Peyer's patch (tissue), 4 donors: ENCODE data around the gene PIGP.

Source experiments
- CTCF ChIP-seq, 6 experiments: fragments of 450-650 bp in 4 of 6; fragments of 200-600 bp in 2 of 6; sonication (generic) in 1 of 6; IDR thresholded peaks; one replicate each; pipeline ENCODE4 v1.5.1; 2017 to 2019; ENCODE audit warnings: antibody characterized with exemption in 6 of 6, mild to moderate bottlenecking in 3 of 6, moderate library complexity in 1 of 6
- POLR2A ChIP-seq, 2 donors: fragments of 450-650 bp; IDR thresholded peaks; one replicate each; pipeline ENCODE4 v1.5.1; 2017; ENCODE audit warnings: antibody characterized with exemption in 2 of 2, mild to moderate bottlenecking in 2 of 2, moderate library complexity in 2 of 2

GRCh38 chr21:37041706-37042271, 31.1 kb downstream of the PIGP start:
- no peak for TF ChIP-seq CTCF (IDR thresholded peaks at IDR 0.05)
- TF ChIP-seq POLR2A (IDR thresholded peaks at IDR 0.05): no peak
